ENCODE data around the gene FLII. TPM values are rescaled to one million over a fixed set of nuclear protein-coding genes. Genes with fewer than 3 reads are reported as not detected.

The FLII gene
- total and polyA plus RNA-seq, 2 donors (not counting 3 experiments of a cell fraction or from before 2014, with no cell fraction given): 397 to 582 TPM

DNA sequence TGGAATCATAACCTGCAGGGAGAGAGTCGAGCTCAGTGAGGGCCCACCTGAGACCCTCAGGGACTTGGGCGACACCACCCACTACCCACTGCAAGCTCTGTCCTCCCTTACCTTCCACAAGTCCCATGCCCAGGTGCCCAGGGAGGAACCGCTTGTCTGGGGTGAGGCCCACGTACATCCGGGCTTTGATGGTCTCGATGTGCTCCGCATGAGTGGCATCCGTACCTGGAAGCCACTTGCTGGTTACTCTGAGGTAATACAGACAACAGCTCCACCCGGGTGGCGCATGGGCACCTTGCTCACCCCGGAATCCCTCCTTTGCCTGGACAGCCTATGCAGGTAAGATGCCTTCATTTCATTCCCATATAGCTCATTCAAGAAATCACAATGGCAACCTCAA, 26.8 kb upstream of the FLII start:
- H4K20me1 ChIP-seq (replicated peaks; ENCODE audit: control insufficient read depth, extremely low read depth, insufficient read depth, low read length): no peaks in the 10 kb centered on the region
- ChIA-PET CTCF (interaction anchor here (0.7 to 1.0 kb wide), 2 partner anchors 10 to 37 kb away, joined by 3 read pairs; no protein-coding TSS in a partner anchor), POLR2A (no interaction called here)
- no TSS peak for BruUV-seq (replicated peaks)
- H3K9me3 ChIP-seq (replicated peaks; ENCODE audit: control insufficient read depth, insufficient read depth, low read length): no peaks in the 10 kb centered on the region
- no peaks in the 10 kb centered on the region for H3K4me1 ChIP-seq (ENCODE audit: control insufficient read depth, extremely low read depth, insufficient read depth, low read length)
- peaks cover 30 to 45% of the 10 kb centered on the region in 2 experiments for H3K36me3 ChIP-seq (ENCODE audit: control insufficient read depth in 2 of 2, extremely low read depth in 1 of 2, insufficient read depth in 2 of 2, low read length in 2 of 2)
- no peak overlapping the region for H3K27ac ChIP-seq (ENCODE audit: insufficient read depth, low read depth, low read length)
- DNase-seq (ENCODE audit: low read depth, low spot score) (no peak), FAIRE-seq (no peak)
- dilution Hi-C loops (cut with MboI; ENCODE audit: extremely low pct_ligation_motif_present, low sequenced_read_pairs) (no loop called here), intact Hi-C loops (cut with micrococcal nuclease) (no loop called here)
- H2AFZ ChIP-seq (ENCODE audit: low read depth, low read length): no peak overlapping the region
- H3K27me3 ChIP-seq (ENCODE audit: control insufficient read depth in 2 of 2, insufficient read depth in 2 of 2, low read length in 2 of 2): no peaks in the 10 kb centered on the region
- H3K79me2 ChIP-seq (ENCODE audit: control insufficient read depth, insufficient read depth, low read length): no peaks in the 10 kb centered on the region
- no peak overlapping the region for H3K4me2 ChIP-seq (ENCODE audit: insufficient read depth, low read length)
- no peak overlapping the region for H3K9ac ChIP-seq (replicated peaks; ENCODE audit: extremely low read depth, insufficient read depth, low read length)
- no peak overlapping the region for H3K4me3 ChIP-seq (replicated peaks in 1 of 3; ENCODE audit: insufficient read depth in 1 of 3, low read depth in 1 of 3, low read length in 3 of 3)
- no peaks in the 10 kb centered on the region for H3K9me1 ChIP-seq (replicated peaks; ENCODE audit: control insufficient read depth, extremely low read depth, insufficient read depth, low read length)
- TF ChIP-seq FOS (IDR thresholded peaks at IDR 0.05; ENCODE audit: borderline replicate concordance, insufficient read depth, low read length) (no peak), POLR2AphosphoS5 (IDR thresholded peaks at IDR 0.05; ENCODE audit: insufficient read depth, low read depth, low read length) (no peak), MYC (IDR thresholded peaks at IDR 0.05; ENCODE audit: low read depth, low read length) (no peak), EZH2 (IDR thresholded peaks at IDR 0.05; ENCODE audit: borderline replicate concordance, low read depth, low read length, severe bottlenecking) (no peak), JUN (IDR thresholded peaks at IDR 0.05; ENCODE audit: borderline replicate concordance, insufficient read depth, insufficient read length, low read depth) (no peak), POLR2A (IDR thresholded peaks at IDR 0.05; ENCODE audit: low read depth, low read length) (no peak), GATA2 (IDR thresholded peaks at IDR 0.05; ENCODE audit: insufficient read depth, insufficient read length, low read depth, low read length) (no peak)
- TF ChIP-seq, protein P1, sequence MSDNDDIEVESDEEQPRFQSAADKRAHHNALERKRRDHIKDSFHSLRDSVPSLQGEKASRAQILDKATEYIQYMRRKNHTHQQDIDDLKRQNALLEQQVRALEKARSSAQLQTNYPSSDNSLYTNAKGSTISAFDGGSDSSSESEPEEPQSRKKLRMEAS (IDR thresholded peaks at IDR 0.05; ENCODE audit: insufficient read depth, insufficient read length): no peak
- TF ChIP-seq, protein P2, sequence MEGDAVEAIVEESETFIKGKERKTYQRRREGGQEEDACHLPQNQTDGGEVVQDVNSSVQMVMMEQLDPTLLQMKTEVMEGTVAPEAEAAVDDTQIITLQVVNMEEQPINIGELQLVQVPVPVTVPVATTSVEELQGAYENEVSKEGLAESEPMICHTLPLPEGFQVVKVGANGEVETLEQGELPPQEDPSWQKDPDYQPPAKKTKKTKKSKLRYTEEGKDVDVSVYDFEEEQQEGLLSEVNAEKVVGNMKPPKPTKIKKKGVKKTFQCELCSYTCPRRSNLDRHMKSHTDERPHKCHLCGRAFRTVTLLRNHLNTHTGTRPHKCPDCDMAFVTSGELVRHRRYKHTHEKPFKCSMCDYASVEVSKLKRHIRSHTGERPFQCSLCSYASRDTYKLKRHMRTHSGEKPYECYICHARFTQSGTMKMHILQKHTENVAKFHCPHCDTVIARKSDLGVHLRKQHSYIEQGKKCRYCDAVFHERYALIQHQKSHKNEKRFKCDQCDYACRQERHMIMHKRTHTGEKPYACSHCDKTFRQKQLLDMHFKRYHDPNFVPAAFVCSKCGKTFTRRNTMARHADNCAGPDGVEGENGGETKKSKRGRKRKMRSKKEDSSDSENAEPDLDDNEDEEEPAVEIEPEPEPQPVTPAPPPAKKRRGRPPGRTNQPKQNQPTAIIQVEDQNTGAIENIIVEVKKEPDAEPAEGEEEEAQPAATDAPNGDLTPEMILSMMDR (IDR thresholded peaks at IDR 0.05; ENCODE audit: extremely low read depth in 1 of 2, insufficient read depth in 1 of 2, low read depth in 1 of 2, low read length in 2 of 2): no peak

All from endothelial cell of umbilical vein (primary cell).